Kidney tubule cell (primary cell): ENCODE results near the gene MAPKAPK2.
"Not testable (repeated sequence)": the region's sequence is repeated elsewhere in the genome, so short reads cannot be mapped to it uniquely, and the experiment has no call there.

ENCODE experiments used
- DNase-seq: peaks from one replicate; pipeline ENCODE4 v3.0.0-alpha.2; 2018; ENCODE audit warnings: low spot score

Gene MAPKAPK2

DNA sequence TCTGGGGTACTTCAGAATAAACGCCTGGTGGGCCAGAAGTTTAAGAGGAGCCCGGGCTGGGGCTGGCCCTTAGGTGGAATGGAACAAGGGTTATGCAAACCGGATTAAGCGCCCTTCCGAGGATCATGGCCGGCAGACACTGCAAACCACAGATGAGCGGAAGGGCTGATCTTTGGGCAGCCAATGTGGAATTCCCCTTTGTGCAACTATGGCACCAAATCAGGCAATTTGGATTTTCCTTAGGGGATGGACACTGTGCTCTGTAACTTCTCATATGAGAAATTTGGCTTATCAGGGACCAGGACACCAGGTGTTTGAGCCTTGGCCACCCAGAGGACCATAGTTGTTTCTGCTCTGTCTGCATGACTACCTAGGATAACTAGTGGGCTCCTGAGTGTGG lies 93.3 kb downstream of the MAPKAPK2 start:
- DNase-seq, result no peak

DNA sequence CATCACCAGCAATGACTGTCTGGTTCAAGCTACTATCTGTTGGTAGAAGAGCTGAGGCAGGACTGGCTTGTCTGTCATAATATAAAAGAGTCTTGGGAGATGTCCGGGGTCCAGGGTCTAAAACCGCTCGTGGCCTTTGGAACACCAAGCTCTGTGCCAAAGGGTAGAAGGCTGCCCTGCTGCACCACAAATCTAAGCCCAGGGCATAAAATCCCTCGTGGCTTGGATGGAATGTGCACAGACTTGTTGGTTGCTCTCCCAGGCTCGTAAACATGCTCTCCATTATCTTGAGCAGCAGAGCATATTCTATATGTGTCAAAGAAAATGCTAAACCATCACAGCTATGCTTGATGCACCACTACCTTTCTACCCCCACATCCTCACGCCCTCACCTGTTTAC lies 94.2 kb downstream of the MAPKAPK2 start:
- not testable (repeated sequence) for DNase-seq

GRCh38 chr1:206779638-206780037 lies 94.9 kb downstream of the MAPKAPK2 start:
- no peak for DNase-seq

DNA sequence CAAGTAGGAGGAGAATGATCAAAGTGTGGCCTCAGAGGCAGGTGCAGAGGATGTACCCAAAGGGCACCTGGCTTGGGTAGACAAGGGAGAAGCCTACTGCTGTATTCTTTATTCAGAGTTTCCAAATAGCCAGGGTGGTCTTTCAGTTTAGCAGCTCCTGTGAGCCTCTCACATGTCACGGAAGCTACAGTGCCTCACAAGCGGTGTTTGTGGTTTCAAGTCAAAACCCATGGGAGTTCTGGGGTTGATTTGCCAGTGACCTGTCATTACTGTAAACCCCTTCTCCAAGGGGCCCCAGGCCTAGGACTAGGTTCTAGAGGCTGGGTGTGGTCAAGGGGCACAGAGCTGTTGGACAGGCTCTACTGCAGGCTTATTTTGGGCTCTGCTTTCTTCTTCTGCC lies 97.7 kb downstream of the MAPKAPK2 start:
- DNase-seq, result no peak

DNA sequence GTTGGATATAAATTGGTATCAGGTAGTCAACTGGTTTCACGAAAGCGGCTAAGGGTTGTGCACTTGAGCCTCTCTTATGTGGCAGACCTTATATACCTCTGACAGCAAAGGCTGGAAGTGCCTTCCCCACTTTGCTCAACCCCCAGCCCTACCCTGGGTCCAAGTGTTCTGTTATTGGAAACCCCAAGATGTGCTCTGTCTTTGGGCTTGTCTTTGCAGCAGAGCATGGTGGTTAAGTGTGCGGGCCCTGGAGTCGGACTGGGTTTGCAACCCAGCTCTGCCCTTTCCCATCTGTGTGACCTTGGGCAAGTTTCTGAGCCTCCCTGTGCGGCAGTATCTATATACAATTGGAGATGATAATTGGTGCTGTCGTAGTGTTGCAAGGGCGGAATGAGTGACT lies 98.8 kb downstream of the MAPKAPK2 start:
- DNase-seq, result no peak
